Type B pancreatic cell (in vitro differentiated cells): Measurements from ENCODE around the gene DAPK1. TPM values are rescaled to one million over a fixed set of nuclear protein-coding genes. Genes with fewer than 3 reads are reported as not detected.
A peak's percentile ranks its signal among the peaks of the same experiment; 100 is the strongest.

Experiments
- DNase-seq: peaks from one replicate; pipeline ENCODE4 v3.0.0; 2021; ENCODE audit warnings: mixed read lengths; ENCODE audit not compliant: unreplicated experiment; ENCODE audit errors: extremely low spot score
- H3K27ac Mint-ChIP-seq: 2 replicates; pipeline ENCODE4 v1.8.0; 2021; ENCODE audit warnings: mild to moderate bottlenecking, mixed read lengths
- H3K27me3 Mint-ChIP-seq: 2 replicates; pipeline ENCODE4 v1.8.0; 2021; ENCODE audit warnings: mixed read lengths
- H3K36me3 Mint-ChIP-seq: 2 replicates; pipeline ENCODE4 v1.8.0; 2021; ENCODE audit warnings: mixed read lengths
- H3K4me1 Mint-ChIP-seq: one replicate; pipeline ENCODE4 v1.8.0; 2021; ENCODE audit warnings: mixed read lengths; ENCODE audit not compliant: unreplicated experiment
- H3K4me3 Mint-ChIP-seq: 2 replicates; pipeline ENCODE4 v1.8.0; 2021; ENCODE audit warnings: mild to moderate bottlenecking, mixed read lengths
- H3K9me3 Mint-ChIP-seq: 2 replicates; pipeline ENCODE4 v1.8.0; 2021; ENCODE audit warnings: mixed read lengths
- total RNA-seq: library from RNA; stranded (reverse); gene quantifications from 2 replicates; pipeline ENCODE4 v1.2.1, GENCODE V29; 2021; ENCODE audit warnings: low replicate concordance
- TF ChIP-seq, protein P1 (sequence below): fragments of 200-600 bp; sonication (generic); conservative IDR thresholded peaks from 2 replicates; pipeline ENCODE4 v1.5.0; 2021; ENCODE audit warnings: antibody characterized with exemption, mild to moderate bottlenecking

The DAPK1 gene
- total RNA-seq, 1 donor from 2014 or later: 160 TPM

GRCh38 chr9:87618226-87618625, 120.6 kb downstream of the DAPK1 start:
- Mint-ChIP-seq H3K9me3 (peaks cover 8% of the 10 kb centered on the region), H3K4me3 (no peak overlapping the region), H3K27me3 (no peaks in the 10 kb centered on the region), H3K27ac (peak overlapping the region; percentile 9), H3K4me1 (peaks cover 42% of the 10 kb centered on the region), H3K36me3 (peaks cover 58% of the 10 kb centered on the region)
- no peak for DNase-seq
- TF ChIP-seq, protein P1, sequence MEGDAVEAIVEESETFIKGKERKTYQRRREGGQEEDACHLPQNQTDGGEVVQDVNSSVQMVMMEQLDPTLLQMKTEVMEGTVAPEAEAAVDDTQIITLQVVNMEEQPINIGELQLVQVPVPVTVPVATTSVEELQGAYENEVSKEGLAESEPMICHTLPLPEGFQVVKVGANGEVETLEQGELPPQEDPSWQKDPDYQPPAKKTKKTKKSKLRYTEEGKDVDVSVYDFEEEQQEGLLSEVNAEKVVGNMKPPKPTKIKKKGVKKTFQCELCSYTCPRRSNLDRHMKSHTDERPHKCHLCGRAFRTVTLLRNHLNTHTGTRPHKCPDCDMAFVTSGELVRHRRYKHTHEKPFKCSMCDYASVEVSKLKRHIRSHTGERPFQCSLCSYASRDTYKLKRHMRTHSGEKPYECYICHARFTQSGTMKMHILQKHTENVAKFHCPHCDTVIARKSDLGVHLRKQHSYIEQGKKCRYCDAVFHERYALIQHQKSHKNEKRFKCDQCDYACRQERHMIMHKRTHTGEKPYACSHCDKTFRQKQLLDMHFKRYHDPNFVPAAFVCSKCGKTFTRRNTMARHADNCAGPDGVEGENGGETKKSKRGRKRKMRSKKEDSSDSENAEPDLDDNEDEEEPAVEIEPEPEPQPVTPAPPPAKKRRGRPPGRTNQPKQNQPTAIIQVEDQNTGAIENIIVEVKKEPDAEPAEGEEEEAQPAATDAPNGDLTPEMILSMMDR: no peak

- TF ChIP-seq, protein P1: no peak
- H3K27me3 Mint-ChIP-seq: no peaks in the 10 kb centered on the region
- peak overlapping the region; percentile 20 for H3K27ac Mint-ChIP-seq
- H3K9me3 Mint-ChIP-seq: peaks cover 8% of the 10 kb centered on the region
- peaks cover 63% of the 10 kb centered on the region for H3K36me3 Mint-ChIP-seq
- DNase-seq: no peak
- no peak overlapping the region for H3K4me3 Mint-ChIP-seq
- H3K4me1 Mint-ChIP-seq: peaks cover 40% of the 10 kb centered on the region
These were observed 121.3 kb downstream of the DAPK1 start for GRCh38 chr9:87618931-87619330.

GRCh38 chr9:87619346-87619745, 121.7 kb downstream of the DAPK1 start:
- TF ChIP-seq, protein P1: no peak
- H3K36me3 Mint-ChIP-seq: peaks cover 61% of the 10 kb centered on the region
- no peak for DNase-seq
- no peak overlapping the region for H3K4me3 Mint-ChIP-seq
- H3K9me3 Mint-ChIP-seq: peaks cover 8% of the 10 kb centered on the region
- peak overlapping the region; percentile 20 for H3K27ac Mint-ChIP-seq
- no peaks in the 10 kb centered on the region for H3K27me3 Mint-ChIP-seq
- H3K4me1 Mint-ChIP-seq: peaks cover 35% of the 10 kb centered on the region

GRCh38 chr9:87620731-87621322, 123.2 kb downstream of the DAPK1 start:
- no peak overlapping the region for H3K4me3 Mint-ChIP-seq
- TF ChIP-seq, protein P1: no peak
- no peak overlapping the region for H3K27ac Mint-ChIP-seq

GRCh38 chr9:87622098-87622497, 124.4 kb downstream of the DAPK1 start:
- H3K4me1 Mint-ChIP-seq: peaks cover 32% of the 10 kb centered on the region
- H3K9me3 Mint-ChIP-seq: peaks cover 8% of the 10 kb centered on the region
- TF ChIP-seq, protein P1: no peak
- H3K27me3 Mint-ChIP-seq: no peaks in the 10 kb centered on the region
- no peak overlapping the region for H3K4me3 Mint-ChIP-seq
- DNase-seq: no peak
- H3K36me3 Mint-ChIP-seq: peaks cover 58% of the 10 kb centered on the region
- no peak overlapping the region for H3K27ac Mint-ChIP-seq

More at GRCh38 chr9:87620731-87621322, 123.2 kb downstream of the DAPK1 start:
- Mint-ChIP-seq H3K27me3 (no peaks in the 10 kb centered on the region), H3K9me3 (peaks cover 8% of the 10 kb centered on the region), H3K4me1 (peaks cover 31% of the 10 kb centered on the region), H3K36me3 (peaks cover 61% of the 10 kb centered on the region)
- no peak for DNase-seq
